Forelimb muscle (tissue), 1 donor: ENCODE results near the gene OVCH1. TPM values are rescaled to one million over a fixed set of nuclear protein-coding genes. Genes with fewer than 3 reads are reported as not detected.
A peak's percentile ranks its signal among the peaks of the same experiment; 100 is the strongest.

ENCODE experiments used
- DNase-seq: peaks from one replicate; pipeline ENCODE4 v3.0.0-alpha.2; 2013; ENCODE audit warnings: low read depth
- polyA plus RNA-seq: library from polyadenylated mRNA; unstranded; fragments of 120-200 nt; gene quantifications from one replicate; pipeline ENCODE4 v1.2.1, GENCODE V29; 2013; ENCODE audit not compliant: insufficient read length

The OVCH1 gene, protein sequence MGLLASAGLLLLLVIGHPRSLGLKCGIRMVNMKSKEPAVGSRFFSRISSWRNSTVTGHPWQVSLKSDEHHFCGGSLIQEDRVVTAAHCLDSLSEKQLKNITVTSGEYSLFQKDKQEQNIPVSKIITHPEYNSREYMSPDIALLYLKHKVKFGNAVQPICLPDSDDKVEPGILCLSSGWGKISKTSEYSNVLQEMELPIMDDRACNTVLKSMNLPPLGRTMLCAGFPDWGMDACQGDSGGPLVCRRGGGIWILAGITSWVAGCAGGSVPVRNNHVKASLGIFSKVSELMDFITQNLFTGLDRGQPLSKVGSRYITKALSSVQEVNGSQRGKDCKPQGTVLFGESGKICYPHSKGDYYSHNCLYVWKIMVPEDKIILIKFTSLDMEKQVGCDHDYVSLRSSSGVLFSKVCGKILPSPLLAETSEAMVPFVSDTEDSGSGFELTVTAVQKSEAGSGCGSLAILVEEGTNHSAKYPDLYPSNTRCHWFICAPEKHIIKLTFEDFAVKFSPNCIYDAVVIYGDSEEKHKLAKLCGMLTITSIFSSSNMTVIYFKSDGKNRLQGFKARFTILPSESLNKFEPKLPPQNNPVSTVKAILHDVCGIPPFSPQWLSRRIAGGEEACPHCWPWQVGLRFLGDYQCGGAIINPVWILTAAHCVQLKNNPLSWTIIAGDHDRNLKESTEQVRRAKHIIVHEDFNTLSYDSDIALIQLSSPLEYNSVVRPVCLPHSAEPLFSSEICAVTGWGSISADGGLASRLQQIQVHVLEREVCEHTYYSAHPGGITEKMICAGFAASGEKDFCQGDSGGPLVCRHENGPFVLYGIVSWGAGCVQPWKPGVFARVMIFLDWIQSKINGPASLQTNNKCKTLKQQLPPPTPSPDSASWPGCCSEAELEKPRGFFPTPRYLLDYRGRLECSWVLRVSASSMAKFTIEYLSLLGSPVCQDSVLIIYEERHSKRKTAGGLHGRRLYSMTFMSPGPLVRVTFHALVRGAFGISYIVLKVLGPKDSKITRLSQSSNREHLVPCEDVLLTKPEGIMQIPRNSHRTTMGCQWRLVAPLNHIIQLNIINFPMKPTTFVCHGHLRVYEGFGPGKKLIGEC
- polyA plus RNA-seq, result 0.54 TPM

DNA sequence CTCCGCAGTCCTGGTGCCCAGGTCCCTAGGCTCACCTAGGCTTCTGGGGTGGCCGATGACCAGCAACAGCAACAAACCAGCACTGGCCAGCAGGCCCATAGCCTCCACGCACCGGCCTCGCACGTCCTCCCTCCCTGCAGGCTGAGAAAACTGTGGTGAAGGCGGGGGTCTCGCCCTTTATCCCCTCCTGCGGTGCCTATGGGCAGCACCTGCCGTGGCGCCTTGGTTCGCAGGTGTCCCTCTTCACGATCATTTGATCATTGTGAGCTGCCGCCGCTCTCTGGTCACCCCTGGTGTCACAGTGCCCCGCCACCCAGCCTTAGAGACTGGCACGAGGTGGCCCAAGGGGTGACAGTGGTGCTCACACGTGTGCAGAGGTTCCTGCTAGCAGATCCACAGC lies at the start of gene OVCH1:
TSS of gene OVCH1 (minus strand) at position 99 of the 400 bp plus-strand sequence. CDS start at position 99, 0 bp downstream.
- no peak for DNase-seq

DNA sequence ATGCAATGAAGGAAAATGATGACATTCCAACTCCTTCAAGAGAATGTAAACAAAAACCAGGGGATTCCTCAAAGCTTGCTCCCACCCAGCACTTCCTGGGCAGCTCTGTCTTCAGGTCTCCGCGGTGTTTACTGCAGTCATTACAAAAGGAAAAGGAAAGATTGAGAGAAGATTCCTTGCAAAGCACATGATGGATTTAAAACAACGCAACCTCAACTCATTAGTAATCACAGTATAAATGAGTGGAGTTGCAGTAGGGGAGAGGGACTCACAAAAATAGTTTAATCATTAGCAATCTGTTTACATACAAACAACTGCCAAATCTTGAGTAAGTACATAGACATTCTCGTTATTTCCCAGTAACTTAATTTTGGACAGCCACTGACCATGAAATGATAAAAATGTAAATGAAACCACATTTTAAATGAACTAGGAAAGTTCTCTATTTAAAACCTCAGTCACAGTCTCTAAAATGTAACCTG lies 49.7 kb upstream of the OVCH1 start:
- DNase-seq, result no peak

DNA sequence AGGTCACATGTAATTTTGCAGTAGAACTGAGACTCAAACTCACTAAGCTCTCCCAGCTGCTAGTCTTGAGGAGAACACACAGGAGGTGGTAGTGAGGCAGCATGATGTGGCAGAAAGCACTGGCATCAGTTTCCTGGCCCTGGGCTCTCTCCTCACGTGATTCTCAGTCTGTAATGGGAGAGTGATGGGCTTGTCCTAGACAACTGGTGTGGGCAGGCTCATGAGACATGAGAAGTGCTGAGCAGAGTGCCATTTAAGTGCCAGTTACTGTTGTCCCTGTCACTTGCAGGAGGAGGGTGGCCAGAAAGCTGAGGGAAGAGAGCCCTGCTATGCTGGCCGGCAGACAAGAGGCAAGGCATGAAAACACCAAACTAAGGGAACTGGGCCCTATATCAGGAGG lies 48.5 kb upstream of the OVCH1 start:
- DNase-seq, result no peak

DNA sequence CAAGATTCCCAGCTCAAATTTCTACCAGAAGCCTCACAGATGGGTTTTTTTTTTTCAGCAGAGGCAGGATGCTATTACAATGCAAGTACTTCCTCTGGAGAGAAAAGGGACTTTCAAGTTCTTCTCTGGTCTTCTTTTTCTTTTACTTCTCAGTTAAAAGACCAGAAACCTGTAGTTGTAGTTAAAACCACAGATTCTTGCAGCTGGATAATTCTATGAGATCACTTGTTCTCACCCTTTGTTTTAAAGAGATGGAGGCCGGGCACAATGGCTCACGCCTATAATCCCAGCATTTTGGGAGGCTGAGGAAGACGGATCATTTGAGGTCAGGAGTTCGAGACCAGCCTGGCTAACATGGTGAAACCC lies 47.6 kb upstream of the OVCH1 start:
- no peak for DNase-seq

DNA sequence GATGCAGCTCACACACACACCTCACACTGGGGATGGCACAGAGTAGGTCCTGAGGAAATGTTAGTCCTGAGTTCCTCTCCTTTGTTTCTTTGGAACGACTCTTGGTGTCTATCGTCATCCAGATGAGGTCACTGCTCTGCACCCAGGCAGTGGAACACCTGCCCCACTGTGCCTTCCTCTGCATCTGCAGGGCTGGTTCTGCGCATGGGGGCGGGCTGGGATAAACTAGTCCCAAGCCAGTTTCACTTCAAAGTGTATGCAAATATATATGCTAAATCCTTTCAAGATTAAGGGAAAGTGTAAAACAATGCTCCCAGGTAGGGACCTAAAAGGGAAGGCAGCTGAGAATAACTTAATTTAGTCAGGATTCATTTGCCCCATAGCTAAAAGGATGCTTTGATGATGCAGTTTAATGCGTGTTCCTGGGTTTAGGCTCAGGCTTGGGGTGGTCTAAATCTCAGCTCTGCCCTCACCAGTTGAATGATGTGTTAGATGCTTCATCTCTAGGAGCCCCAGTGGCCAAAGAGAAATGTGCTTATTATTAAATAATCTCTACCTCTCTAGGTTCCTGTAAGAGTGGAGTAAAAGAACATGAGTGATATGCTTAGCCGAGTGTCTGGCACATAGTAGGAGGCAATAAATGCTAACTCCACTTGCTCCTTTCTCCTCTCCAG lies 47.1 kb upstream of the OVCH1 start:
- DNase-seq, result no peak

DNA sequence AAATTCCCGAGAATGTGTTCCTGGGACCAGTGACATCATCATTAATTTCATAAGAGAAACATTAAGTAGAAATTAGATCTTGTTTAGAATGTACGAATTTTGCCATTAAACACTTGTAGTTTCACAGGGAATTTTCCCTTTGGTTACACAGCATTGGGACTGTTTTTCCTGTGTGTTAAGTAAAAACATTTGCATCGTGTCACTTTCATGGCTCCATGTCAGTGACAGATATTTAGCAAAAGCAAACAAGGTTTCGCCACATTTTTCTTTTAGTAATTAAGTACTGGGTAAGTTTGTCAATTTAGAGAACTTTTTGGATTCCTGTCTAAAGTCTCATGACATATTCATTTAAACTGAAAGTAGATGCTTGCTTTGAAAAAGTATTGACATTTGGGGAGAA lies 45.5 kb upstream of the OVCH1 start:
- no peak for DNase-seq

DNA sequence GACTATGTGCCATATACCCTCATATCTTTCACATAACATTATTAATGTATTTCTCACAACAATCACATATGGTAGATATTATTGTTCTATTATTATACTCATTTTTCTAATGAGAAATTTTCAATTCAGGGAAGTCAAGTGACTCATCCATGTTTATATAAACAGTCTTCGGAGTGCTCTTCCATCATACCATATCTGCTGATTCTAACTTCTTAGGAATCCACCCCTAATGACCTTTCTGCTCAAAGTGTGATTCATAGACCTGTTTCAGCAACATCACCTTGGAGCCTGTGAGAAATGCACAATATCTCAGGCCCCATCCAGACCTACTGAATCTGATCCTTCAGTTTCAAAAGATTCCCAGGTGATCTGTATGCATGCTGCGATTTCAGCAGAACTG lies 39.8 kb upstream of the OVCH1 start:
- DNase-seq, result no peak

DNA sequence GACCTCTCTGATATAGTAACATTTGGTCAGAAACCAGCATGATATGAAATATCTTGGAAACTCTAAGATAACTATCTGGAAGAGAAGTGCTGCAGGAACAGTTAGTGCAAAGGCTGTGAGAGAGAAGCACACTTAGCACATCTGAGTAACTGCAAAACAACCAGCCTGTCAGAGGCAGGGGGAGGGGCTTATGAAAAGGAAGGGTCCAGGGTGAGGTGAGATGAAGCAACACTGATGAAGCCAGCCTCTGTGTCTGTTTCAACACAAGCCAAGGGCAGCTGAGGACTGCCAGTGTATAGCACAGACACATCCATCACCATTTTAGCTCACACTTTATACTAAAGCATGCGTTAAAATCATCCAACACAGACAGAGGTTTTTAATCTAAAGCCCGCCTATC lies 37.4 kb upstream of the OVCH1 start:
- no peak for DNase-seq

DNA sequence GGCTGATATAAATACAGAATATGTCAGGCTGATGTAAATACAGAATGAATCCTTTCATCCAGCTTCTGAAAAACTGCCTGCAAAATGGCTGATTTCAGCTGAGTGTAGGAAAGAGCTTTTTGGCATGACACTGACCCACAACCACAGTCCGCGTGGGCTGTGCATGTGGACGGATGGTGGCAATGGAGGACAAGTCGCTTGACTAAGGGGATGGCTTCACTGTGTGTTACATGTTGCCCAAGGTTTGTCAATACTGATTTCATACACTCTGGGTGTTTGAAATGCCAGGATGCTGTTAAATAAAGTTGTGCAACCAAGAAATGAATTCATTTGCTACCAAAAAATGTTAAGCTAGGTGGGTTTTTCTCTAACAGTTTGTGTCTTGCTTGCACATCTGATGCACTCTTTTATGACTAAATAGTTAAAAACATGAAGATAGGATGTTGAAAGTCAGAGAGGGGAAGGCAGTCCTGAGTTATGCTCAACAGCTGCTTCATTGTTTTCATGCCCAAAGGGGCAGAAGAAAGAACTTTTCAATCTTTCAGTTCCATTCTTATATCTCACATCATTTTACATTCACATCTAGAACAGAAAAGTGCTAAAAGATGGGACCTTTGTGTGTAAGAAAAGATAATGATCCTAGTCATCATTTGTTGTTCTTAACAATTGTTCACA lies 36.5 kb upstream of the OVCH1 start:
- DNase-seq, result no peak

DNA sequence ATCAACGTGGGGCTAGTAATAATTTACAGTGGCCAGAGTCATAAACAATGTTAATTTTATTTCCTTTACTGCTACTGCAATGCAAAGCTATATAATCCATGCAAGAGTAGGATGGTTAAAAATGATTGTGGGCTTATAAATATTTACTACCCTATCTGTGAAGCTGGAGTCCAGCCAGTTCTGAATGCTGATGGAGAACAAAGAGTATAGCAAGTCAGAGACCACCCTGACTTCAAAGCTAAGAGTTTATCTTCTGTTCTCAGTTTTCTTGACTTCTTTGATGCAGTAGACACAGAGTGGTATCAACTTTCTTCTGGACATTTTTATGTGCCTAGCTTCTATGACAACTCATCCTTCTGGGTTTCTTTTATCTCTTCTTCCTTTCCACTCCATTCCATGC lies 34.0 kb upstream of the OVCH1 start:
- no peak for DNase-seq

DNA sequence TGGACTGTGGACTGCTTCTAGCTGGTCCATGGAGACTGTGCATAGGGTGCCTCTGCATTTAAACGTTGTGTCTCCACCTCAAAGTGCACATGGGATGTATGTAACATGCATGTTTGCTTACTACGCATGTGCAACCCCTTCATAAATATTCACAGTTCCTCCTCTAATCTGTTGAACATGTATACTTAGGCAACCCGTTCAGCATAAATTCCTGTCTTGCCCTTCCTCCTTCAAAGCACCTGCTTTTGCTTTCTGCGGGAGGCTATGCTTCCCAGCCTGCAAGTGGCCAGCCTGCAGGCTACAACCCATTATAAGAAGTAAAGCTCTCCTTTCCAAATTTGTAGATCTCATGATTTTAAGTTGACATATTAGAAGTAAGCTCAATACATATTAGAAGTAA lies 33.0 kb upstream of the OVCH1 start:
- no peak for DNase-seq

DNA sequence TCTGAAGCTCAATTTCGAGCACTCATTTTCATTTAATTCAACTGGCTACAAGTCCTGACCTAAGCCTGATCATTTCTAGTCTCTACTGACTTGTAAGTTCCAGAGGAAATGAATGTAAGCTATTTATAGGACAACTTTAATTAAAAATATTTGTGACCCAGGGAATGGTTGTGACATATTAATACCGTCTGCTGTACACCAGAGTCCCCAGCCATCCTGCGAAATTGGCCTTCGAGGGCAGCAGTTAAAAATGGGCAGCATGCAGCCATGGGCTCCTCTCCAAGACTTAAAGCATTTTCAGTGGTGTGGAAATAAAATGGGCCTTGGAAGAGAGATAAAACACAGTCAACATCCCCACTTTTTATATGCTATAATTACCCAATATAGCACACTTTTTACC lies 30.7 kb upstream of the OVCH1 start:
- no peak for DNase-seq

DNA sequence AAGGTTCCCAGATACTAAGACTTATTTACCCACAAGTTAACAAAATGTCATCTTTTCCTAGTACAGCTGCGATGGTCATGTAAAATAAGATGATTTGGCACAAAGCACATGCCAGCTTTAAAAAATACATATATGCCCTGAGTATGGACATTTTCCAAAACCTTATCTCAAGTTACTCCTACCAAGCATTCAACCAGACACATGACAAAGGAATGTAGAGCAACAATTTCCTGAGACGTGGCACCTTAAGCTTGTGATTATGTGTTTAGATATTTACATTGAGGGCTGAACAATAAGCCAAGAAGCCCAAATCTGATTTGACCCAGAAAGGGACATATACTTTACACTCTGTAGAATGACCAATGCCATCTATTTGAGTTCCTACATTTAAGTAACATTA lies 24.5 kb upstream of the OVCH1 start:
- DNase-seq, result no peak

DNA sequence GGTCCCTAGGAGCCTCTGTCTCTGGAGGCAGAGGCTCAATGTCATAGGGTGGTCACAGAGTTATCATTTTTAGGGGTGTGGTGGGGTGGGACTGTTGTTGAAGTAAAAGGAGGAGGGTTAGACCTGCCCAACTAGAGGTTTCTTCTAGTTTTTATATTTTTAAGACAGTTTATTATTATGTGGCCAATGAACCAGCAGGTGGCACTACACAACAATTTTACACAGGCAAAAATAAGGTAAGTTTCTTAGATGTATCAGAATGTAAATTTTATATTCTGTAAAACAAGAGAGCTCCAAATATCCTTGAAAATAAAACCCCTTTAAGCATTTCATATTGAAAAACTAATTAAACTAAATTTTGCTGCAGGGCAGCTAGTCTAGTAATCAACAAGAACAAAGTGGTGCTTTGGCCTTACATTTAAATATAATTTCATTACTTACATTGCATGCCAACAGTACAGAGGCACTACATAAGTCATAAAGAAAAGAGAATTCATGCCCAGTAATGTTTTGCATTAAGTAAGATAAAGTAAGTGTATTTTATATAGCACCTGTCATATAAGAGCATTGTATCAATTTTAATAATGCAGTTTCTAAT lies 22.2 kb upstream of the OVCH1 start:
- DNase-seq, result peak; percentile 45

DNA sequence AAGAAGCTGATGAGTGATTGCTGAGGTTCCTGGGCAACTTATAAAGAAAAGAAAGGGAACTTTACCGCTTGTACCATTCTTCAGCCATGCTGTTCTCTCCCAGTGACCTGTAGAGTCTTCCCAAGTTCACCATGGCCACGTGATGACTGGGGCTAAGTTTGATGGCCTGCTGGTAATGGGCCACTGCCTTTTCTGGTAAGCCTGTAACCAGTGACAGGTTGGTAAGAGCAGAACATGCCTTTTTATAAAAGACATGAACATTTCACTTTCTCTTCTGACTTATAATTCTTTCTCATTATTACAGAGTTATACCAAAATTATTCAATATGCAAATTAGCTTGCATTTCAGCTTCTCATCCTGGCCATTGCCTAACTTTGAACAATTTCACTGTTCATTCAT lies 20.9 kb upstream of the OVCH1 start:
- no peak for DNase-seq

DNA sequence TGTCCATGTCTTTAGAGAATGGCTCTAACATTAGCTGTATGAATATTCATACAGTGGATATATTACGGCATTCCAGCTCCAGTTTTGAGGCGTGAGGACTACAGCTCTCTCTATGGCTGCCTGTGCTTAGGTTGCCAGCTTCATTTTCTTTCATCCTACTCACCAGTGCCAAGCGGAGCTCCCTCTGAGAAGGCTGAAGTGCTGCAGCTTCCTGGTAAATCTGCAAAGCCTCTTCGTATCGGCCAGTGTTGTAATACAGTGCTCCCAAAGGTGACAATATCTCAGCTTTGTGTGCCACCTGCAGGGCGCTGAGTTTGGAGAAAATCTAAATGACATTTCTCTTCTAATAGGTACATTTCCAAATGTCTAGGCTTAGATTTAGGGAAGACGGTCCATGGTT lies 19.8 kb upstream of the OVCH1 start:
- no peak for DNase-seq

DNA sequence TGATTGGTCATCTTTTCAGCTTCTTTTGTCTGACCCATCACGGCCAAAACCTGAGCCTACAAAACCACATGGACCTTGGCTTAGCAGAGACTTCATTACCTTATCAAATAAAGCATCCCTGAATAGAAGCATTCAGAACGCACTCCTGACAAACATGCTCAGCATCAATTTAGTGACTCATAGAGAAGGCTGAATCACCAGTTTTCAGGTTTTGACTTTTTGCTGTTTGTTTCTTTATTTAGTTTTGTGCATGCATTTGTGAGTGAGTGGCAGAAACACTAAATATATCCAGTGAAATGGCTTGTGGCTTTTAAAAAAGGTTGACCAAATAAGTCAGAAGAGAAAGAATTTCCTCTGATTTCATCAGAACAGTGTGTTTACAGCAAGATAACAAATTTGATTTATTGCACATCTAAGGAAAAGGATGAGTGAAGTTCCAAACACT lies 19.0 kb upstream of the OVCH1 start:
- no peak for DNase-seq

DNA sequence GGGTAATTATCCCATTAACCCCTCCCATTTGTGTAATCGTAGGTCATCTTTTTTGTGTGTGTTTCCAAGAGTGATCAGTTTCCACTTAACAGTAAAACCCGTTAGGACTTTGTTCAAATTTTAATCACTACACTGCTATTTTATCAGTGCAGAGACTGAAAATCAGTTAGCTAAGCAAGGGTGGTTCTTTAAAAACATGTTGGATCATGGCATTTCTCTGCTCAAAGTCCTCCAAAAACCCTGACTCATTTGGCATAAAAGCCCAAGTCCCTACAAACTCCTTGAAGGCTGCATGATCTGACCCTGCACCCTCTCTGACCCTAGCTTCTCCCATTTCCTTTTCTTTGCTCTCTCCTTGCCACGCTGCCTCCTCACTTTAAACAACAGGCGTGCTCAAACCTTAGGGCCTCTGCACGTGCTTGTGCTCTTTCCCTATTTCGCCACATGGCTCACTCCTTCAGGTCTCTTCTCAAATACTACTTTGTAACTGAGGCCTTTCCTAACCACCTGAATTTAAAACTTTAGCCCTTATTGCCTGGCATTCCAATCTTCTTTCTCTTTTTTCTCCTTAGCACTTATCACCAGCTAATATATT lies 13.2 kb upstream of the OVCH1 start:
- DNase-seq, result no peak

DNA sequence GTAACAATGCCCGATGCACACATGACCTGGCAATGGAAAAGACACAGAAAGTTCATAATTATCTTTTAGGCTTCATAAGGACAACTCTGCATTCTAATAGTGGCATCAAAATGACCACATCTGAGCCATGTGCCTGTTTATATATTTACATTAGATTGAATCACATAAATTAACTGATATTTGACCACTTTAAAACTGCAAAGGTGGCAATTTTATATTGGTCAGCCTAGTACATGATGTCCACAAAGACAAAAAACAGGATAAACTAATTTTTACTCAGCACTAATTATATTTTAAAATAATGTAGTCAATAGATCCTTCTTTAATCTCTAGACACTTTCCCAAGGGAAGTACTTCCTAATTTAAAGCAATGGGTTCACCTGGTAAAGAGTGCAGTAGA lies 12.0 kb upstream of the OVCH1 start:
- no peak for DNase-seq

DNA sequence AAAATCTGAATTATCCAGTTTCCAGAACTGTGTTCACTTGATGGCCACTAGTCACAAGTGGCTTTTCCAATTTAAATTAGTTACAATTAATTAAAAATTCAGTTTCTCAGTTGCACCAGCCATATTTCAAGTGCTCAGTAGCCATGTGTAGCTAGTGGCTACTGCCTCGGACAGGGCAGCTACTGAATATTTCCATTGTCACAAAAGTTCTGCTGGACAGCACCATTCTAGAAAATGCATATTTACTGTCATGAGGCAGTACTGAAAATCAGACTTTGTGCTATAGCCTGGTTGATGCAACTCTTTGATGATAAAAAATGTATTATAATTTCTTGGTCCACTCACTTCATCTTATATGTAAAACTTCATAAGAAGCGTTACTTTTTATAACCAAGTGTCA lies 11.5 kb upstream of the OVCH1 start:
- DNase-seq, result no peak
